ENCODE results near the gene SMCO3. TPM values are rescaled to one million over a fixed set of nuclear protein-coding genes. Genes with fewer than 3 reads are reported as not detected.

Gene SMCO3
- total RNA-seq, 1 experiment from 2014 or later: not detected

- no peak for DNase-seq
- H3K9ac ChIP-seq (ENCODE audit: low read length): no peak overlapping the region
- no peak overlapping the region for H3K4me3 ChIP-seq (ENCODE audit: low read length)
- no peaks in the 10 kb centered on the region for H3K79me2 ChIP-seq (ENCODE audit: low read length)
- intact Hi-C loops (cut with micrococcal nuclease): no loop called here
- no peaks in the 10 kb centered on the region for H4K20me1 ChIP-seq (ENCODE audit: low read length)
- BruUV-seq (replicated peaks): no TSS peak
- ATAC-seq: no peak
- POLR2A ChIA-PET (ENCODE audit: unreplicated experiment): no interaction called here
- no peaks in the 10 kb centered on the region for H3K27me3 ChIP-seq (ENCODE audit: low read length)
- no peaks in the 10 kb centered on the region for H3K9me3 ChIP-seq (ENCODE audit: low read length)
- H3K4me1 ChIP-seq (ENCODE audit: insufficient read depth, low read length): peaks cover 4% of the 10 kb centered on the region
- no peak overlapping the region for H3K27ac ChIP-seq (ENCODE audit: low read length)
- no peaks in the 10 kb centered on the region for H3F3A ChIP-seq (ENCODE audit: low read length, unreplicated experiment)
- no peak overlapping the region for H2AFZ ChIP-seq (ENCODE audit: low read length)
- CTCF ChIA-PET: no interaction called here
- H3K9me2 ChIP-seq (replicated peaks; ENCODE audit: low read length): no peaks in the 10 kb centered on the region
- TF ChIP-seq EZH2 (IDR thresholded peaks at IDR 0.05; ENCODE audit: low read length, unreplicated experiment): no peak
- no peak overlapping the region for H3K4me2 ChIP-seq (ENCODE audit: low read length)
- H3K36me3 ChIP-seq (ENCODE audit: low read depth, low read length): no peaks in the 10 kb centered on the region
Observed at GRCh38 chr12:14852880-14853279, 38.9 kb upstream of the SMCO3 start.

- Histone ChIP-seq H3K9ac (ENCODE audit: low read length) (no peak overlapping the region), H3K4me1 (ENCODE audit: insufficient read depth, low read length) (peaks cover 7% of the 10 kb centered on the region), H3K4me3 (ENCODE audit: low read length) (no peak overlapping the region), H3K27me3 (ENCODE audit: low read length) (no peaks in the 10 kb centered on the region), H2AFZ (ENCODE audit: low read length) (no peak overlapping the region), H3K27ac (ENCODE audit: low read length) (no peak overlapping the region), H3F3A (ENCODE audit: low read length, unreplicated experiment) (no peaks in the 10 kb centered on the region), H3K36me3 (ENCODE audit: low read depth, low read length) (no peaks in the 10 kb centered on the region), H3K4me2 (ENCODE audit: low read length) (no peak overlapping the region), H3K9me2 (replicated peaks; ENCODE audit: low read length) (no peaks in the 10 kb centered on the region), H3K79me2 (ENCODE audit: low read length) (no peaks in the 10 kb centered on the region), H3K9me3 (ENCODE audit: low read length) (no peaks in the 10 kb centered on the region), H4K20me1 (ENCODE audit: low read length) (no peaks in the 10 kb centered on the region)
- POLR2A ChIA-PET (ENCODE audit: unreplicated experiment): no interaction called here
- CTCF ChIA-PET: interaction anchor here (0.6 kb wide), 1 partner anchor 363 kb away, joined by 3 read pairs; no protein-coding TSS in a partner anchor
- intact Hi-C loops (cut with micrococcal nuclease): no loop called here
- ATAC-seq (no peak), DNase-seq (no peak)
- TF ChIP-seq EZH2phosphoT487 (IDR thresholded peaks at IDR 0.05; ENCODE audit: borderline replicate concordance, low read length) (no peak), EZH2 (IDR thresholded peaks at IDR 0.05; ENCODE audit: low read length, unreplicated experiment) (no peak)
- BruUV-seq (replicated peaks): no TSS peak
Observed at GRCh38 chr12:14850929-14851663, 37.1 kb upstream of the SMCO3 start.

GRCh38 chr12:14849661-14850060 is 35.7 kb upstream of the SMCO3 start:
- Histone ChIP-seq H3K9me3 (ENCODE audit: low read length) (no peaks in the 10 kb centered on the region), H3K36me3 (ENCODE audit: low read depth, low read length) (no peaks in the 10 kb centered on the region), H3K9ac (ENCODE audit: low read length) (no peak overlapping the region), H3K79me2 (ENCODE audit: low read length) (no peaks in the 10 kb centered on the region), H3K4me2 (ENCODE audit: low read length) (no peak overlapping the region), H3K4me3 (ENCODE audit: low read length) (no peak overlapping the region), H3F3A (ENCODE audit: low read length, unreplicated experiment) (no peaks in the 10 kb centered on the region), H2AFZ (ENCODE audit: low read length) (no peak overlapping the region), H3K4me1 (ENCODE audit: insufficient read depth, low read length) (peaks cover 4% of the 10 kb centered on the region), H3K27me3 (ENCODE audit: low read length) (no peaks in the 10 kb centered on the region), H3K27ac (ENCODE audit: low read length) (no peak overlapping the region), H3K9me2 (replicated peaks; ENCODE audit: low read length) (no peaks in the 10 kb centered on the region), H4K20me1 (ENCODE audit: low read length) (no peaks in the 10 kb centered on the region)
- ATAC-seq (no peak), DNase-seq (peak; percentile 9)
- intact Hi-C loops (cut with micrococcal nuclease): loop anchor here (5.0 kb wide), 1 partner anchor 38 kb away; the partner anchor contains the start of gene MGP
- CTCF ChIA-PET: no interaction called here
- TF ChIP-seq EZH2phosphoT487 (IDR thresholded peaks at IDR 0.05; ENCODE audit: borderline replicate concordance, low read length) (no peak), EZH2 (IDR thresholded peaks at IDR 0.05; ENCODE audit: low read length, unreplicated experiment) (no peak), CTCF (conservative IDR thresholded peaks at IDR 0.05; ENCODE audit: low read depth, low read length) (no peak)
- POLR2A ChIA-PET (ENCODE audit: unreplicated experiment): no interaction called here
- no TSS peak for BruUV-seq (replicated peaks)
